HG02884 (cell line): ENCODE measurements around the gene BABAM2.

ENCODE experiments used
- ATAC-seq: cut with Tn5 transposase; IDR thresholded peaks from one replicate; pipeline ENCODE4 v1.9.1; 2021; ENCODE audit warnings: mild to moderate bottlenecking, moderate library complexity; ENCODE audit not compliant: unreplicated experiment

BABAM2 gene

GRCh38 chr2:28055325-28055970 lies 164.9 kb downstream of the BABAM2 start:
- ATAC-seq = no peak

DNA sequence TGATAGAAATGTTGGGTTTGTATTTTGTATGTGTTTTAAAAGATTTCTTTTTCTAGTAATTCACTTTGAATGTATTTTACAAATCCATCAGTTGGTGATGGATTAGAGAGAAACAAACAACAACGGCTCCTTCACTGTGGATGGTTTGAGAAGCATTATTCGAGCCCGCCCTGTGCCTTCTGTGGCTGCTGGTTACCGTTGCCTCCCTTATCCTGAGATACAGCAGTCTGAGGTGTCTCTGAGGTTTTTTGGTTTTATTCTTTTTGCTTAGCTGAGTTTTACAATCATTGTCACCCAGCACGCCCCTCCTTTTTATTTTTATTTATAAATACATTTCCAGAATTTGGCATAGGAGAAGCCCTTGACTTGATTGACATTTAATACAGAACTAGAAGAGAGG lies 168.3 kb downstream of the BABAM2 start:
- ATAC-seq = no peak

DNA sequence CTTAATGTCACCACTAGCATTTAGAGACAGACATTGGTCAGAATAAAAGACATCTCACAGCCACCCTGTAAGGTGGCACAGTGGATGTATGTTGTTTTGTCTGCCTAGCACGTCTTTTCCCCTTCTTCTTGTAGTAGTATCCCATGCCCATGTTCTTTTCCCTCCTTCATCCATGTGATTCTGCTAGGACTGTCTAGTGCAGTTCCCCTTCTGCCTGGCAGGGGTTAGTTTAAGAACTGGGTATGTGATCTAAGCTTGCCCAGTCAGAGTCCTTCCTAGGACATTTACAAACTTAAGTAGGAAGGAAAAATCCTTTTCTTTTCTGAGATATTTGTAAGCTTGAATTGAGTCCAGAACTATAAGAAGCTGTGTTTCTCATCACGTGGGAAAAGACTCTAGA lies 172.3 kb downstream of the BABAM2 start:
- no peak for ATAC-seq

- no peak for ATAC-seq
These were observed 173.0 kb downstream of the BABAM2 start for GRCh38 chr2:28063492-28063962.

GRCh38 chr2:28067602-28068001 lies 177.1 kb downstream of the BABAM2 start:
- ATAC-seq = no peak

- ATAC-seq = no peak
These were observed 177.6 kb downstream of the BABAM2 start for GRCh38 chr2:28068088-28068487.

- no peak for ATAC-seq
These were observed 178.0 kb downstream of the BABAM2 start for GRCh38 chr2:28068527-28068926.

- ATAC-seq = no peak
These were observed 180.7 kb downstream of the BABAM2 start for GRCh38 chr2:28071221-28071620.

GRCh38 chr2:28074137-28074536 lies 183.6 kb downstream of the BABAM2 start:
- ATAC-seq = no peak

GRCh38 chr2:28080911-28081310 lies 190.4 kb downstream of the BABAM2 start:
- ATAC-seq = no peak

DNA sequence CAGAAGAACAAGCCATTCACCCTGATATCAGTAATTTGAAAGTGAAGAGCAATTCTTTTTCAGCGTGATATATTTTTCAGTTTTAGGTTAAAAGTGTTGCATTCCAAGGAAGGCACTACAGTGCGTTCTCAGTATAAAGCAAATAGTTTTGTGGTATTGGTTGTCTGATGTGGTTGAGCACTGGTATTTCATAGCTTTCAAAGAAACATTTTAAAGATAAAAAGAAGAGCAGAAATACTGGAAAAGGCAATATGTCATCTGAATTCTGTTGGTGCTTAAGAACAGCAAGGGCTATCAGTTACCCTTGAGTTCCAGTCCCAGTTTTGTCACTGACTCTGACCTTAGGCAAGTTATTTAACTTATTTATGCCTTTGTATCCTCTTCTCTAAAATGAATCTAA lies 191.6 kb downstream of the BABAM2 start:
- ATAC-seq = no peak

- ATAC-seq = no peak
These were observed 192.9 kb downstream of the BABAM2 start for GRCh38 chr2:28083476-28083875.

DNA sequence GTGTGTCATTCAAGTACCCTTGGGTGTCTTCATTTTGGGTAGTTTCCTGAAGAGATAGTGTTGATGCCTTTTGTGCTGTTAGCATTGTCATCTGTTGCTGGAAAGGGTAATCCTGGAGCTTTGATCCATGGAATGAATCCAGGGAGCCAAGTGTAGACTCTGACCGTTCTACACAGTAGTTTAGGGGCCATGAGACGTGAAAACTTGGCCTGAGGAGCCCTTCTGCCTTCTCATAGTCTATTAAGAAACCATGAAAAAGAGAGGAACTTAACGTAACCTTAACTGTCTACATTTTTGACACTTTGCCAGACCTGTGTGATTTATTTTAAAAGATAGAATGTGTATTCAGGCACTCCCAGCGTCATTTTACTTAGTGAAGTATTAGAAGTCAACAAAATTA lies 194.0 kb downstream of the BABAM2 start:
- no peak for ATAC-seq

GRCh38 chr2:28085201-28085600 lies 194.7 kb downstream of the BABAM2 start:
- no peak for ATAC-seq

- no peak for ATAC-seq
These were observed 196.1 kb downstream of the BABAM2 start for GRCh38 chr2:28086611-28087010.

DNA sequence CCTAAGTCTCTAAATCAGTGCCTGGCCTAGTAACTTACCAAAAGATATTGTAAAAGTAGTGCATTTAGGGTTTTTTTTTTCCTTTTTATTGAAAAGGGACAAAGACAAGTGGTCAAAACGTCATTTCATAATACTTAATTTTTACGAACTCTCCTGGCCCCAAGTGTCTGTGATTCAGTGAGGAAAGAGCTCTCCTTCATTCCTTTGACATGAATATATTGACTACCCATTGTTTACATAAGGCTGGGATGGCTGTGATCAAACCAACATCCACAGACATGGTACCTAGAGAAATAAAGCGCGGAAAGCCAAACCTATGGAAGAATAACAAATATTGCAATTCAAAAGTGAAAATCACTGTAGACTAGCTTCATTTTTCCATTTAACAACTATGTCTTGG lies 198.4 kb downstream of the BABAM2 start:
- ATAC-seq = no peak

- no peak for ATAC-seq
These were observed 199.0 kb downstream of the BABAM2 start for GRCh38 chr2:28089486-28089885.

- ATAC-seq = no peak
These were observed 202.8 kb downstream of the BABAM2 start for GRCh38 chr2:28093308-28093707.

GRCh38 chr2:28093768-28094167 lies 203.2 kb downstream of the BABAM2 start:
- ATAC-seq = no peak

GRCh38 chr2:28094739-28095138 lies 204.2 kb downstream of the BABAM2 start:
- ATAC-seq = no peak

GRCh38 chr2:28095622-28096021 lies 205.1 kb downstream of the BABAM2 start:
- no peak for ATAC-seq

DNA sequence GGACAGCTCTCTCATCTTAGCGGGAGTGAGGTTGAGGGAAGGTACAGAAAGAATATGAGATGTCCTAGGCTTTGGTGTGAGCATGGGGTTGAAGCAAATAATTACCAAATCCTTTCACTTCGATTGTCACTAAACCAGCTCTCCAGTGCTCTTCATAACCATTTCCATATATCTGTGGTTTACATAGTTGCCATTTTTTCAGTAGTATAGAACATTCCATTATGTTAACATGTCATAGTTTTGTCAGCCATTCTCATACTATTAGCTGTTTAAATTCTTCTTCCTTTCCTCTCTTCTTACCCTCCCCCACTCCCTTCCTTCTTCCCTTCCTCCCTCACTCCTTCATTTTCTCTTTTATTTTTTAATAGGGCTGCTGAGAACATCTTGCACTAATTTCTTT lies 205.9 kb downstream of the BABAM2 start:
- ATAC-seq = no peak

- ATAC-seq = no peak
These were observed 208.1 kb downstream of the BABAM2 start for GRCh38 chr2:28098501-28099225.
